Esophagus squamous epithelium (tissue), 4 donors: ENCODE results near the gene SPPL2B.

ENCODE experiments used
- CTCF ChIP-seq, 6 experiments: fragments of 450-650 bp in 4 of 6; fragments of 200-600 bp in 2 of 6; sonication (generic) in 2 of 6; IDR thresholded peaks; one replicate each; pipeline ENCODE4 v1.5.1; 2016 to 2019; ENCODE audit warnings: antibody characterized with exemption in 6 of 6, mild to moderate bottlenecking in 4 of 6, moderate library complexity in 4 of 6
- POLR2A ChIP-seq, 4 donors: fragments of 450-650 bp; IDR thresholded peaks; one replicate each; pipeline ENCODE4 v1.6.1; 2017; ENCODE audit warnings: antibody characterized with exemption in 4 of 4, mild to moderate bottlenecking in 4 of 4, moderate library complexity in 3 of 4

GRCh38 chr19:2345794-2346663 is 17.5 kb downstream of the SPPL2B start:
- no peak for TF ChIP-seq CTCF (IDR thresholded peaks at IDR 0.05)
- TF ChIP-seq POLR2A (IDR thresholded peaks at IDR 0.05), result no peak
